T-cell (primary cell): ENCODE measurements around the gene PIN1. TPM values are rescaled to one million over a fixed set of nuclear protein-coding genes. Genes with fewer than 3 reads are reported as not detected.

Experiments used
- ATAC-seq, 4 experiments: fragments of 200-7000 bp in 3 of 4; fragments of 150-1000 bp in 1 of 4; cut with Tn5 transposase; replicated peaks in 1 of 4; 1 replicate in 3 of 4; 2 replicates in 1 of 4; pipeline ENCODE4 v1.10.0; 2021; ENCODE audit warnings: moderate library complexity in 3 of 4, mild to moderate bottlenecking in 2 of 4, moderate number of reproducible peaks in 1 of 4
- CTCF ChIA-PET, 2 donors: fragments of 300-600 bp; sonication (Branson Sonifier 250); formaldehyde crosslinking; loops; one replicate each; lab custom pipeline; 2022; ENCODE audit warnings: antibody characterized with exemption in 2 of 2; lab: Charles Lee
- POLR2A ChIA-PET, 2 donors: fragments of 300-600 bp; sonication (Branson Sonifier 250); formaldehyde crosslinking; loops; one replicate each; lab custom pipeline; 2022; ENCODE audit warnings: antibody characterized with exemption in 2 of 2; lab: Charles Lee
- DNase-seq, 35 experiments: peaks; one replicate each; pipeline versions ENCODE4 v3.0.0 to v3.0.0-alpha.2; 2013 to 2023
- H3K27ac ChIP-seq: one replicate; pipeline ENCODE4 v1.5.1; 2013; ENCODE audit warnings: low read length
- H3K27me3 ChIP-seq, 2 experiments: replicated peaks in 1 of 2; 1 replicate in 1 of 2; 2 replicates in 1 of 2; pipeline versions ENCODE4 v1.6.1 to v1.7.0; 2013; ENCODE audit warnings: low read length in 1 of 2, mixed read lengths in 1 of 2; ENCODE audit not compliant: control insufficient read depth in 2 of 2, insufficient read depth in 2 of 2; ENCODE audit errors: extremely low read depth in 1 of 2
- H3K36me3 ChIP-seq, 2 donors: 1 replicate in 1 of 2; 2 replicates in 1 of 2; pipeline versions ENCODE4 v1.6.1 to v1.7.0; 2013; ENCODE audit warnings: low read length in 1 of 2; ENCODE audit not compliant: control insufficient read depth in 2 of 2, insufficient read depth in 1 of 2; ENCODE audit errors: extremely low read depth in 1 of 2
- H3K4me1 ChIP-seq, 2 experiments: 1 replicate in 1 of 2; 2 replicates in 1 of 2; pipeline versions ENCODE4 v1.6.1 to v1.7.0; 2013; ENCODE audit warnings: low read length in 2 of 2, mixed read lengths in 1 of 2; ENCODE audit not compliant: insufficient read depth in 2 of 2, control insufficient read depth in 1 of 2; ENCODE audit errors: extremely low read depth in 1 of 2
- H3K4me3 ChIP-seq, 2 donors: 1 replicate in 1 of 2; 2 replicates in 1 of 2; pipeline versions ENCODE4 v1.5.1 to v1.7.0; 2013; ENCODE audit warnings: mild to moderate bottlenecking in 2 of 2, low read length in 1 of 2, moderate library complexity in 1 of 2; ENCODE audit not compliant: control insufficient read depth in 1 of 2; ENCODE audit errors: extremely low read depth in 1 of 2
- H3K9me3 ChIP-seq: 2 replicates; pipeline ENCODE4 v1.7.0; 2013
- H3K27ac Mint-ChIP-seq, 2 donors: one replicate each; pipeline ENCODE4 v1.8.0; 2020 to 2021; ENCODE audit warnings: mild to moderate bottlenecking in 2 of 2, mixed read lengths in 2 of 2
- H3K27me3 Mint-ChIP-seq, 2 donors: one replicate each; pipeline ENCODE4 v1.8.0; 2021 to 2022; ENCODE audit warnings: mixed read lengths in 2 of 2
- H3K36me3 Mint-ChIP-seq: one replicate; pipeline ENCODE4 v1.8.0; 2021; ENCODE audit warnings: mixed read lengths
- H3K4me1 Mint-ChIP-seq, 3 donors: one replicate each; pipeline ENCODE4 v1.8.0; 2020 to 2022; ENCODE audit warnings: mixed read lengths in 3 of 3, mild to moderate bottlenecking in 1 of 3
- H3K4me3 Mint-ChIP-seq, 3 donors: one replicate each; pipeline ENCODE4 v1.8.0; 2020 to 2022; ENCODE audit warnings: mild to moderate bottlenecking in 3 of 3, mixed read lengths in 3 of 3, moderate library complexity in 3 of 3
- H3K9me3 Mint-ChIP-seq, 3 donors: one replicate each; pipeline ENCODE4 v1.8.0; 2020 to 2022; ENCODE audit warnings: mixed read lengths in 3 of 3
- WGBS: methylation state at CpG from one replicate; pipeline ENCODE4 v1.1.5; 2013; ENCODE audit warnings: missing lambda C conversion rate; ENCODE audit not compliant: insufficient coverage; 5-methylcytosine and 5-hydroxymethylcytosine counted together
- total RNA-seq, 35 experiments: library from RNA in 6 of 35; stranded (reverse) in 6 of 35; fragments of 120-200 nt in 1 of 35; gene quantifications; one replicate each; pipeline versions ENCODE4 v1.2.1 to v1.2.4 and lab custom pipeline; 2013 to 2026

PIN1 gene
- total RNA-seq, 5 donors from 2014 or later (not counting 1 experiment from before 2014, with no cell fraction given), result 49.4 to 92.6 (median 79.4) TPM

- H3K27me3 Mint-ChIP-seq, result no peaks in the 10 kb centered on the region
- WGBS, result 94% methylated on average over 4 of the region's 4 CpGs
- CTCF ChIA-PET, result interaction anchor here in 1 of 2 donors (1.1 kb wide), 1 partner anchor 10 kb away, joined by 3 read pairs; no protein-coding TSS in a partner anchor
These were observed 12.9 kb downstream of the PIN1 start for GRCh38 chr19:9848060-9848459.

GRCh38 chr19:9848762-9849161, 13.6 kb downstream of the PIN1 start:
- Mint-ChIP-seq H3K4me3 (no peak overlapping the region), H3K27me3 (no peaks in the 10 kb centered on the region), H3K9me3 (no peaks in the 10 kb centered on the region), H3K4me1 (peaks cover 31 to 59% (median 37%) of the 10 kb centered on the region in 3 donors), H3K27ac (no peak overlapping the region), H3K36me3 (peaks cover 24% of the 10 kb centered on the region)
- DNase-seq (no peak), ATAC-seq (no peak)
- H3K27ac ChIP-seq, result no peak overlapping the region
- H3K4me3 ChIP-seq, result no peak overlapping the region
- H3K36me3 ChIP-seq, result peaks cover 20 to 47% of the 10 kb centered on the region in 2 donors
- H3K9me3 ChIP-seq, result no peaks in the 10 kb centered on the region
- 95% methylated on average over 21 of the region's 23 CpGs for WGBS
- peaks cover 2 to 28% of the 10 kb centered on the region in 2 experiments for H3K4me1 ChIP-seq
- CTCF ChIA-PET, result no interaction called here
- POLR2A ChIA-PET, result no interaction called here
- no peaks in the 10 kb centered on the region for H3K27me3 ChIP-seq

More at GRCh38 chr19:9848060-9848459, 12.9 kb downstream of the PIN1 start:
- Mint-ChIP-seq H3K27ac (peak overlapping the region; percentile 15 to 34), H3K36me3 (peaks cover 30% of the 10 kb centered on the region), H3K4me1 (peaks cover 25 to 52% (median 35%) of the 10 kb centered on the region in 3 donors), H3K9me3 (no peaks in the 10 kb centered on the region), H3K4me3 (no peak overlapping the region)
- Histone ChIP-seq H3K27ac (no peak overlapping the region), H3K36me3 (peaks cover 27 to 51% of the 10 kb centered on the region in 2 donors), H3K4me1 (peaks cover 2 to 28% of the 10 kb centered on the region in 2 experiments), H3K4me3 (no peak overlapping the region), H3K9me3 (no peaks in the 10 kb centered on the region), H3K27me3 (peaks cover 0 to under 1% of the 10 kb centered on the region in 2 experiments)
- POLR2A ChIA-PET, result no interaction called here
- ATAC-seq (peak in 3 of 4 experiments; percentile 47 to 81 (median 60)), DNase-seq (peak in 22 of 35 experiments; percentile 17 to 65 (median 36))

- 73% methylated on average over 6 of the region's 7 CpGs for WGBS
- Mint-ChIP-seq H3K4me1 (peaks cover 38 to 66% (median 44%) of the 10 kb centered on the region in 3 donors), H3K9me3 (no peaks in the 10 kb centered on the region), H3K27ac (no peak overlapping the region), H3K4me3 (no peak overlapping the region), H3K27me3 (no peaks in the 10 kb centered on the region), H3K36me3 (peaks cover 24% of the 10 kb centered on the region)
- Histone ChIP-seq H3K4me1 (peaks cover 4 to 38% of the 10 kb centered on the region in 2 experiments), H3K4me3 (no peak overlapping the region), H3K27me3 (no peaks in the 10 kb centered on the region), H3K27ac (no peak overlapping the region), H3K9me3 (no peaks in the 10 kb centered on the region), H3K36me3 (peaks cover 20 to 41% of the 10 kb centered on the region in 2 donors)
- ChIA-PET POLR2A (no interaction called here), CTCF (no interaction called here)
- no peak for ATAC-seq
- no peak for DNase-seq
These were observed 14.7 kb downstream of the PIN1 start for GRCh38 chr19:9849791-9850190.

GRCh38 chr19:9850235-9850959, 15.3 kb downstream of the PIN1 start:
- H3K4me3 Mint-ChIP-seq, result no peak overlapping the region
- H3K36me3 ChIP-seq, result peaks cover 20 to 37% of the 10 kb centered on the region in 2 donors
- no peaks in the 10 kb centered on the region for H3K9me3 Mint-ChIP-seq
- ATAC-seq (no peak), DNase-seq (no peak)
- peaks cover 18% of the 10 kb centered on the region for H3K36me3 Mint-ChIP-seq
- peaks cover 36 to 59% (median 39%) of the 10 kb centered on the region in 3 donors for H3K4me1 Mint-ChIP-seq
- ChIA-PET POLR2A (no interaction called here), CTCF (interaction anchor here in 1 of 2 donors (0.6 kb wide), 1 partner anchor 324 kb away, joined by 3 read pairs; no protein-coding TSS in a partner anchor)
- peaks cover 4 to 42% of the 10 kb centered on the region in 2 experiments for H3K4me1 ChIP-seq
- H3K27ac ChIP-seq, result no peak overlapping the region
- H3K27me3 Mint-ChIP-seq, result no peaks in the 10 kb centered on the region
- 71% methylated on average over 8 of the region's 19 CpGs for WGBS
- H3K27me3 ChIP-seq, result no peaks in the 10 kb centered on the region
- no peak overlapping the region for H3K4me3 ChIP-seq
- no peaks in the 10 kb centered on the region for H3K9me3 ChIP-seq
- H3K27ac Mint-ChIP-seq, result peak overlapping the region in 1 of 2 donors; percentile 11

GRCh38 chr19:9854282-9854846, 19.2 kb downstream of the PIN1 start:
- Histone ChIP-seq H3K27me3 (no peaks in the 10 kb centered on the region), H3K4me1 (peaks cover 29 to 56% of the 10 kb centered on the region in 2 experiments), H3K27ac (no peak overlapping the region), H3K9me3 (no peaks in the 10 kb centered on the region), H3K36me3 (peaks cover 5 to 15% of the 10 kb centered on the region in 2 donors), H3K4me3 (no peak overlapping the region)
- peak overlapping the region in 1 of 3 donors; percentile 1 for H3K4me3 Mint-ChIP-seq
- H3K36me3 Mint-ChIP-seq, result peaks cover 15% of the 10 kb centered on the region
- peaks cover 57 to 74% (median 57%) of the 10 kb centered on the region in 3 donors for H3K4me1 Mint-ChIP-seq
- H3K27ac Mint-ChIP-seq, result peak overlapping the region; percentile 8 to 28
- 96% methylated on average over 33 of the region's 38 CpGs for WGBS
- ChIA-PET CTCF (no interaction called here), POLR2A (no interaction called here)
- ATAC-seq, result no peak
- H3K27me3 Mint-ChIP-seq, result no peaks in the 10 kb centered on the region
- no peaks in the 10 kb centered on the region for H3K9me3 Mint-ChIP-seq
- DNase-seq, result no peak

- ChIA-PET CTCF (interaction anchor here in 1 of 2 donors (0.5 kb wide), 1 partner anchor 38 kb away, joined by 7 read pairs; the partner anchor contains the start of gene FBXL12), POLR2A (no interaction called here)
- no peak for DNase-seq
- H3K4me3 ChIP-seq, result peak overlapping the region in 1 of 2 donors; percentile 71
- peaks cover 5 to 10% of the 10 kb centered on the region in 2 donors for H3K36me3 ChIP-seq
- peak overlapping the region; percentile 63 for H3K27ac ChIP-seq
- Mint-ChIP-seq H3K27me3 (no peaks in the 10 kb centered on the region), H3K36me3 (peaks cover 15% of the 10 kb centered on the region), H3K27ac (peak overlapping the region; percentile 98 to 100), H3K4me1 (peaks cover 75 to 83% (median 77%) of the 10 kb centered on the region in 3 donors), H3K4me3 (peak overlapping the region; percentile 47 to 86 (median 54)), H3K9me3 (no peaks in the 10 kb centered on the region)
- no peaks in the 10 kb centered on the region for H3K9me3 ChIP-seq
- no peak for ATAC-seq
- no peaks in the 10 kb centered on the region for H3K27me3 ChIP-seq
- peaks cover 42 to 78% of the 10 kb centered on the region in 2 experiments for H3K4me1 ChIP-seq
- 97% methylated on average over 9 of the region's 9 CpGs for WGBS
These were observed 21.5 kb downstream of the PIN1 start for GRCh38 chr19:9856609-9857008.
